Colon (tissue), 2 donors: ENCODE results near the gene MYO3B.
"Not testable (repeated sequence)": the region's sequence is repeated elsewhere in the genome, so short reads cannot be mapped to it uniquely, and the experiment has no call there.

ENCODE experiments used
- FAIRE-seq: peaks from 2 replicates; lab custom pipeline; 2012; peaks lifted over from hg19 to GRCh38; lab: Jason Lieb, UNC
- donor health status: control.
- donor health status: control.

MYO3B gene

DNA sequence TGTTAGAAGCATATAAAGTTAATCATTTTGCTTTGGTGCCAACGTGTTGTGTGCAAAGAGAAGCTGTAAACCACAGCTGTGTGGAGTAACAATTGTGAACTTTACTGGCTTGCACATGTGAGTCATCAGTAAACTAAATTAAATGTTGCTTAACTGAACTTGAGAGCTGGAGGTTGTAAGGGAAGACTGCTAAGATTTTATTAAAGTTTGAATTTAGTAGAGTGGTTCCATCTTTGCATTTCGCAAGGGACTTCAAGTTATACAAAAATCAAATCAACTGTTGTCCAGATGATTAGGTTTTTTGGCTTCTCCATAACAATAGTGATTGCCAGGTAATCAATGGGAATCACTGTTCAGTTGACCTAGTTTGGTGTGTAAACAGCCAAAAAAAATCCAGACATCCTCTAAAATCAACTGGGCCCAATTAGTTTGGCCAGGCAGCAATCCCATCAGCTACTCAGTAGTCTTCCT, 247.4 kb downstream of the MYO3B start:
- FAIRE-seq = peak; percentile 45

DNA sequence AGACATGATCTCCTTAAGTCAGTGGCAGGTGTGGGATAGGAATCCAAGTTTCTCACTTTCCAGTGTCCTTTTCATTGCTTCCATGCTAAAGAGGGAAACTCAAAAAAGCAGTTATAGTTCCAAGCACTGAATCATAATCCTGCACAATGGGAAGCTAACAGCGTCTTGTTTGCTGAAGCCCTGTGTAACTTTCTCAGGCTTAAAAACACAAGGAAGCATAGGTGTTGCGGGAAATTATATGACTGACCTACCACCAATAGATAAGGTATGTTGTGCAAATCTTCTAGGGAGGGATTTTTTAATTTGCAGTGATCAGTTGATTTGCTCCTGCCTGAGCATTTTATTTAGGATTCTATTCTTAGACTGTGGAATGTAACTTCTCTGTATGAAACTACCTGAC, 250.9 kb downstream of the MYO3B start:
- no peak for FAIRE-seq

DNA sequence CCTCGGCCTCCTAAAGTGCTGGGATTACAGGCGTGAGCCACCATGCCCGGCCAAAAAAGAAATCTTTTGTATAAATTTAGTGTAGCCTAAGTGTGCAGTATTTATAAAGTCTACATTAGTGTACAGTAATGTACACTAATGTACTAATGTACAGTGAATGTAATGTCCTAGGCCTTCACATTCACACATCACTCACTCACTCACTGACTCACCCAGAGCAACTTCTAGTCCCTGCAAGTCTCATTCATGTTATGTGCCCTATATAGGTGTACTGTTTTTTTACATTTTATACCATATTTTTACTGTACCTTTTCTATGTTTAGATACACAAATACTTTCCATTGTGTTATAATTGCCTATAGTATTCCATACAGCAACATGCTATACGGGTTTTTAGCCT, 254.9 kb downstream of the MYO3B start:
- FAIRE-seq = no peak

DNA sequence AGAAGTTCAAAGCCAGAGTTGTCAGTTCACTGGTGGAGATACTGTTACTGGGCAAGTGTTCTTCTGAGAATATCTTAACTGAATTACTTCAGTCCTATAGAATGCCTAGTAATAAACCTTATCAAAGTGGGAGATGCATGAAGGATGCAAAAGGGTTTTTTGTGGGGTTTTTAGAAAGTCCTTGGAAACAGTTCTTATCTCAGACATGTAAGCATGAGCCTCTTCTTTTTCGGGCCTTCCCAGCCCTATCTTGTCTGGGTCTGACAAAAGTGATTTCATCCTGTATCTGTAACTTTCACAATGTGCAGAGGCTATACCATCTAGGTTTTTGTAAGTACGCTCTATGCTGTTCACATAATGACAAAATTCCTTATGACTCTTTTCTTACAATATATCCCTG, 255.5 kb downstream of the MYO3B start:
- no peak for FAIRE-seq

DNA sequence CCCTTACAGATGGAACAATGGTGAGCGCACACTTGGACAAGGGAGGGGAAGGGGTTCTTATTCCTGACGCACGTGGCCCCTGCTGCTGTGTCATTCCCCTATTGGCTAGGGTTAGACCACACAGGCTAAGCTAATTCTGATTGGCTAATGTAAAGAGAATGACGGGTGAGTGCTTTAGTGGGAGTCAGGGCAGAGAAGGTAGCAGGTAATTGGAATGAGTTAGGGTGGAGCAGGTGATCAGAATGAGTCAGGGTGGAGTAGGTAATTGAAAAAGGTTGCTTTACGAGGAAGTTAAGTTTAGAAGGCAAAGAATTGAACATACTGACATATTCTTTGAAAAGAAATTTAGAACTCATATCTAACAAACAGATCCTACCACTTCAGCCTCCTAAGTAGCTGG, 256.4 kb downstream of the MYO3B start:
- FAIRE-seq = not testable (repeated sequence)

DNA sequence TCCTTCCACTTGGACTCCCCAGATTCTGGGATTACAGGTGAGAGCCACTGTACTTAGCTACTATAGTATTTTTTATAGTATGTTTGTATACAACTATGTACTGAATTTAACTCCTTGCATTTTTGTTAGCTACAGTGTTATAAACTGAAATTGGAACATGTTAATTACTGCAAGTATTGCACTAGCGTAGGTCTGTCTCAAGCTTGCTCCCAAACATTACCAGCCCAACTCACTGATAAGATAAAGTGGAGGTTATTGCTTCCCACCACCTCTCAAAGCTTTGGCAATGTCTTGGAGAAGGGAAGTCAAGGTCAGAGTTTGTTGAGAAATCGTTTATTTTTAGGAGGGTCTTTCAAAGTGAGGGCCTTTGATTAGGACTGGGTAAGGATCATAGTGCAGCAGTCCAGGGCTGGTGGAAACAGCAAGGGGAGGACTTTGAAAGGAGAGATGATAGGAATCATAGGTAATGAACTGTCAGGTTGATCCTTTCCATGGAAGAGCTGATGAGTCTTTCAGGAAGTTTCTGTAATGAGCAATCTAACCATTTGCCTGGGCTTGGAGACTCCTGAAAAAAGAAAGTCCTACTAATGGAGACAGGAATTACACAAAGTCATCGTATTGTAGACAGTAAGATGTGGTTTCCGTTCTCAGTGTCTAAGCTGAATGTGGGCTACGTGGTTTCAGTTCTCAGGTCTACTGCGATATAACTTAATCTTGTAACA, 257.1 kb downstream of the MYO3B start:
- FAIRE-seq = no peak

DNA sequence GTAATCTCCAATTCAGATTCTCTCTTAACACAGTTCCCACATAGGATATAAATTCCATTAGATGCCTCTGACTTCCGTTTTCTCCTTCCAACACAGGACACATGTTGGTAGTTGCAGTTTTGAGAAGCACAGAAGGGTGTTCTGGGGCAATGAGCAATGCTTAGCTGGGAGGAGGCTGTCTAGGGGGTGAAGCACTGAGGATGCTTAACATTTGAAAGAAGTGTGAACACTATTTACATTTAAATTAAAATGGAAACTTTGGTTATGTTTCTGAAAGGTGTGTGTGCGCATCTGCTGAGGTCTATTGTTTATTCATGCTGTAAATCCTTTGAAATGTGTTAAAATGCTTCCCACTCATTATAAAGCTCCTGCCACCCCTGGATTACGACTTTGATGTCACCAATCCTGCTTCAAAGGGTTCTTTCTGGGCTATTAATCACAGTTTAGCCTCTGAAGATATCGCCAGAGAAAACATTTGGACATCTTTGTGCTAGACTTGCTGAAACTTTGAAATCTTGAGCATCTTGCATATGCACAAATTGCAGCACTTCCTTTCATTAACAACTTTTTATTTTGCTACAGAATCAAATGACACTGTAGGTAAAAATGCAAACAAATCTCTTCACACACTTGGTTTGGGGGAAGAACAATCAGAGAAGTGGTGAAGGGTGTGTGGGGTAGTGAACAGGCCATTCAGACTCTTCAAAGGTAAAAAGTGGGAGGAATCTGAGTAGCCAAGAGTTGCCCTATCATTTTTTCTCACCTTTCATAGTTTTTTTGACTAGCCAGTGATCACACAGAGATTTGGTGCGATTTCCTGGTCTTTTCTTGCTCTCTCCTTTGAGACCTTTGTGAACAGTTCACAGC, 258.4 kb downstream of the MYO3B start:
- no peak for FAIRE-seq

DNA sequence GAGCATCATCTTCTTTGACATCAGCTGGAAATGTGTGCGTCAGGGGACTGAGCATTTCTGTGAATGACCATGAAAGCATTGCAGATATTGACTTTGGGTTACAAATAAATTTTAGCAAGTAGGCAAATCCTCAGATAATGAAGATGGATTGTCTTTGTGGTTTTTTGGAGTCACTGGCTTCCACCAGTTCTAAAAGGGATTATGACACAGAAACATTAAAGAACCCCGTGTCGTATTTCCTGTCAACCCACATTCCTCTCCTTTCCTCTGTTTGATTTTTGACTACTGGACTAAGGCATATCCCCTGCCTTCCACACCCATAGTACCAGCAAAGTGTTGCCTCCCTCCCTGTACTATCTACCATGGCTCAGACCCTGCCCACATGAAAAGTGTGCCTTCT, 268.1 kb downstream of the MYO3B start:
- no peak for FAIRE-seq

DNA sequence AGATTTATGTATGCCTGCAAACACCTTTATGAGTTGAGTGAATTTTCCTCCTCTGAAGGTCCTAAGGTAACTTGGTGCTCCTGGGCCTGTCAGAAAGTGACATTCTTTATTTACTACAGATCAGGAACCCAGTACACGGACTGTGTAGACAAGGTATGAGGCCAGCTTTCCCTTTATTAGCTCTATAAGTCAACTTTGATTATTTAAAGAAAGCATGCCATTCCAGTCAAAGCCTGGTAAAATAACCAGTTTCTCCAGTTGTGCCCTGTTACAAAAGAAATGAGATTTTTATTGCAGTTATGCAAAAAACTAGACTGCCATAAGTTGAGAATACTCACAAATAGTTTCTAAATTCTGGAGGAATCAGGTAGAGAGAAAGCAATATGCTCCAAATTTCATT, 271.1 kb downstream of the MYO3B start:
- FAIRE-seq = no peak

DNA sequence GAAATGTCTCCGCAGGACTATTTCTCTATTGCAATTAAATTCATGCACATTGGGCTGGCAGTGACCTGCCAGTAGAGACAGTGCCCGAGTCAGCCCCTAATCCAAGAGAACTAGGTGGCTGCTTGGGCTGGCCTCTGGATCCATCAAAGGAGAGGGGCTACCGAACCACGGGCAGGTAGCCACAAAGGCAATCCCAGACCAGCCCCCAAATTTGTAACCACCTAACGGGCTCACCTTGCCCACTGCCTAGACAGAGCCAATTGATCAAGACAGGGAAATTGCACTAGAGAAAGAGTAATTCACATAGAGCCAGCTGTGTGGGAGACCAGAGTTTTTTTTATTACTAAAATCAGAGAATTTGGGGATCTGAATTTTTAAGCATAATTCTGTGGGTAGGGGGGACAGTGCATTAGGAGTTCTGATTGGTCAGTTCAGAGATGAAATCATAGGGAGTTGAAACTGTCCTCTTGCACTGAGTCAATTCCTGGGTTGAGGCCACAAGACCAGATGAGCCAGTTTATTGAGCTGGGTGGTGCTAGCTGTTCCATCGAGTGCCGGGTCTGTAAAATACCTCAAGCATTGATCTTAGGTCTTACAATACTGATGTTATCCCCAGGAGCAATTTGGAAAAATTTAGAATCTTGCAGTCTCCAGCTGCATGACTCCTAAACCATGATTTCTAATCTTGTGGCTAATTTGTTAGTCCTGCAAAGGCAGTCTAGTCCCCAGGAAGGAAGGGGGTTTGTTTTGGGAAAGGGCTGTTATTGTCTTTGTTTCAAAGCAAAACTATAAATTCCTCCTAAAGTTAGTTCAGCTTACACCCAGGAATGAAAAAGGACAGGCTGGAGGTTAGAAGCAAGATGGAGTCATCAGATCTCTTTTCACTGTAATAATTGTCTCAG, 276.8 kb downstream of the MYO3B start:
- FAIRE-seq = no peak

DNA sequence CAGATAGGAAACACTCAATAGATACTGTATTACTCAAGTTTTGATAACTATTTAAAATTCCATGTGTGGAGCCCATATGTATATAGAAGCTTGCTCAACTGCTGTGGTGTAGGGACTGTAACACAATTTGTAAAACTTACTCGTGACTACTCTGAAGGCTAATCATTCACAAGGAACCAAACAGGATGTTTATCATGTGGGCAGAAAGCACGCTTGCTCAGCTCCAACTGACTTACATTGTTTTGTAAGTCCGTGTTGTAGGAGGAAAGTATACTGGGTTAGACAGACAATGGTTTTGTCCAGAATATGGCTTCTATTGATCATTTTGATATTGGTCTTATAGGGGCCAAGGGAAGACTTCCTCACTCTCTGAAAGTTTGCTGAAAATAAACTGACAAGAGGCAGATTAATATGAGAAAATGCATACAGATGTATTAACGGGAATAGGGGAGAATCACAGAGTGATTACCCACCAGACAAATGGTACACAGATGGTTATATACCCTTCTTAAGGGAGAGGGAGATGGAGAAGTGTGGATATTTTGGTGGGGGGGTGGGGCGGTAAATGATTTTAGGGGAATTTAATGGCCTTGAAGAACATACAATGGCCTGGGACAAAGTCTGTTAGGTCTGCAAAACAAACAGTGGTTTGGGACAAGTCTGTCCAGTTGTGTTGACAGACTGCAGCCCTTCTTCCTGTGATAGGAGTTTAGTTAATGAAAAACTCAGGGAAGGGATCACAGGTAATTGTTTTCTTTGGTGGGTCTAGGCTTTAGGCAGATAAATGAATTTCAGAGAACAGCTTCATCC, 277.9 kb downstream of the MYO3B start:
- no peak for FAIRE-seq

DNA sequence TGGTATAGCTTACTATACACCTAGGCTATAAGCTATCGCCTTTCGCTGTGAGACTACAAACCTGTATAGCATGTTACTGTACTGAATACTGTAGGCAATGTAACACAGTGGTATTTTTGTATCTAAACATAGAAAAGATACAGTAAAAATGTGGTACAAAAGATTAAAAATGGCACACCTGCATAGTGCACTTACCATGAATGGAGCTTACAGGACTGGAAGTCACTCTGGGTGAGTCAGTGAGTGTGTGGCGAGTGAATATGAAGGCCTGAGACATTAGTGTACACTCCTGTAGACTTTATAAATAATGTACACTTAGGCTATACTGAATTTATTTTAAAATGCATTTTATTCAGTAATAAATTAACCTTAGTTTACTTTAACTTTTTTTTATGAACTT, 279.0 kb downstream of the MYO3B start:
- no peak for FAIRE-seq

DNA sequence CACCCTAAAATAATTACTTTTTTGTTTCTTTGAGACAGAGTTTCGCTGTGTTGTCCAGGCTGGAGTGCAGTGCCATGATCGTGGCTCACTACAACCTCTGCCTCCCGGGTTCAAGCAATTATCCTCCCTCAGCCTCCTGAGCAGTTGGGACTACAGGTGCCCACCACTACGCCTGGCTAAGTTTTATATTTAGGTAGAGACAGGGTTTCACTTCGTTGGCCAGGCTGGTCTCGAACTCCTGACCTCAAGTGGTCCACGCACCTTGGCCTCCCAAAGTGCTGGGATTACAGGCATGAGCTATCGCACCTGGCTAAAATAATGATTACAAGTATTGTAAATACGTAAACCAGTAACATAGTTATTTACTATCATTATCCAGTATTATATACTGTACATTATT, 279.8 kb downstream of the MYO3B start:
- FAIRE-seq = no peak

DNA sequence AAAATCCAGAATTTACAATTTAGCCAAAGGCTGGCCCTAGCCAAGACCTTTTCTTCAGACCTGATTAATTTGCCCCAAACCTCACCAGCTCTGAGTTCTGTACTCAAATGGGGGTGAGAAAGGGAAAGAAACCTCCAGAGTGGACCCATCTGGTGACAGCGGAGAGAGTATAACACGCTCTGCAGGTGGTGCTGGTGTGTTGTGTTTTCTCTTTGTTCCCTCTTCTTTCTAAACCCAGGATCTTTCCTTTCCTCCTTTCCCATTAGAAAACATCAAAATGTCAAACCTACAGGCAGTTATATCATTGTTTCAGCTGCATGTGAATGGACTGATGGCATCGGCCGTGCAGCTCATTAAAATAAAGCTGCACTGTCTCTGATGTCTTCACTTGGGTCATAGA, 283.9 kb downstream of the MYO3B start:
- no peak for FAIRE-seq

DNA sequence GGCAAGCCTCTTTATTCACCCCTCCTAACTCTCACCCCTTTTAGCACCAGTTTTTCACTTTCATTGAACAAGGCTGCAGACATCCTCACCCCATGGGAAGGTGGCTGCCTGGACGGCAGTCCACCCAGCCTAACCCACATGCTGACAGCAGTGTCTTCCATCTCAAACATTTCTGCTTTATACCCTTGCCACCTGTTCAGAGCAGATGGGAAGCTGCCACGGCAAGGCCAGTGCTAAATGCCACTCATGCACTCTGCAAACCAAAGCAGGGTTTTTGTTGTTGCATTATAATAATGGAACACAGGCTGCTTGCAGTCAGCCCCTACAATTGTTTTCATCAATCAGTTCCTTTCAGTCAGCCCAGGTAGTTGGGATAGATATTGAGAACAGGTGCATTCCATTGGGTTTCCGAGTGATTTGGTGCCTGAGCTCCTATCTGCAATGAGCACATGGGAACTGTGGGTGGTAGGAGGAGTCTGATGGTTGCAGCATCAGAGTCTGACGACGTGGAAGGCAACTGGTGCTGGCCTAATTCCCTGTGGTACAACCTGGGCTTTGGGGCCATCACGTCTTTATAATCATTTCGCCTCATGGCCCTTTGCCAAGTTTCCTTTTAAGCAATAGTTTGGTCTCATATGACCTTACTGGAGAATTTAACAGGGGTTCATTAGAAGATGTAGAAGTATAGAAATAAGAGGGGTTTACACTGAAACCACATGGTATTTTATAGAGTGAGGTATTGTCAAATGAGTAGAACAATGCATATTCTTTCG, 284.7 kb downstream of the MYO3B start:
- no peak for FAIRE-seq

DNA sequence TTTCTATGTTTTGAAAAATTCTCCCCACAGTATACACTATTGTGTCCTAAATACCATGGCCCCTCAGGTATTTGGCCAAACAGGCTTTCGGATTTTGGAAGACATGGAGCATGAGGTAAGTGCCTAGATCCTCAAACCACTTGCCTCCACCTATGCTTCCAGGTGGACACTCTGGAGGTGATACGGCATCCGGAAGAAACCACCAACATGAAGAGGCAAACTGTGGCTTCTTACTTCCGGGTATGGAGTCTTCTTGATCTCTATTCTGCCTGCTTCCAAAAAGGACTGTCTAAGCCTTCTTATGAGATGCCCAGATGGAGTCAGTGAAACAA, 285.2 kb downstream of the MYO3B start:
- FAIRE-seq = no peak

DNA sequence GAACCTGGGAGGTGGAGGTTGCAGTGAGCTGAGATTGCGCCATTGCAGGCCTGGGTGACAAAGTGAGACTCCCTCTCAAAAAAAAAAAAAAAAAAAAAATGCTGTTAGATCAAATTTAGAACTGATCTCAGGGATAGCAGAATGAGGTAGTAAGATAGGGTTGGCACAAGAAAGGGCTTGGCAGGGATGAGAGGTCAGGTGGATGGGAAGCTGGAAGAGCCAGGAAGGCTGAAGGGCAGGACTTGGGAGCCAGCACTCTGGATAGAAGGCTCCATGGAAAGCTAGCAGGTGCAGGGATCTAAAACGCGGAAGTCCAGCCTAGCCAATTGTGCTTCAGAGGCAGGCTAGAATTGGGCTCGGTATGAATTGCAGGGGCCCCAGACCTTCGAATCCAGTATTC, 286.3 kb downstream of the MYO3B start:
- FAIRE-seq = no peak

DNA sequence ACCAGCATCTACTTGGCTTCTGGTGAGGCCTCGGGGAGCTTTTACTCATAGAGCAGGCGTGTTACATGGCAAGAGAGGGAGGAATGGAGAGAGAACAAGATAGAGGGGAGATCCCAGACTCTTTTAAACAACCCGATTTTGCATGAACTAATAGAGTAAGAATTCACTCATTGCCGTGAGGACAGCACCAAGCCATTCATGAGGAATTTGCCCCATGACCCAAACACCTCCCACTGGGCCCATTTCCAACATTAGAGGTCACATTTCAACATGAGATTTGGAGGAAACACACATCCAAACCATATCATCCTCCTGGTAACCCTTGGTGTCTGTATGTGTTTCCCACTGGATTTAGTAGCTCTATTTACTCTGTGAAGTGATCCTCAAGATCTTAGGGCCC, 287.3 kb downstream of the MYO3B start:
- no peak for FAIRE-seq

DNA sequence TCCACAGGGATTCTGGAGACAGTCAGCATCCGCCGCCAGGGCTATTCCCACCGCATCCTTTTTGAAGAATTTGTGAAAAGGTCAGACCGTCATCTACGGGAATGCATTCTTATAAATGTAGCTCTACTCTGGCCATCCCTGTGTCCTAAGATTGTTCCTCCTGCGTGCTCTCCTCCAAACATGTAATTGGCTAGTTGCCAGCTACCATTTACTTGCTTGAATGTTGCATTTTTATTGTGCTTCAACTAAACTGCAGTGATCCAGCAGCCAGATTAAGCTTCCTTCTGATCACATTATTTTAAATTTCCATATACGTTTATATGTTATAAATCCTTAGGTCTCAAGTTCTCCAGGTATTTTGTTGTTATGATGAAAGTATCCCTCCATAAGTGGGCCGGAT, 288.7 kb downstream of the MYO3B start:
- no peak for FAIRE-seq

DNA sequence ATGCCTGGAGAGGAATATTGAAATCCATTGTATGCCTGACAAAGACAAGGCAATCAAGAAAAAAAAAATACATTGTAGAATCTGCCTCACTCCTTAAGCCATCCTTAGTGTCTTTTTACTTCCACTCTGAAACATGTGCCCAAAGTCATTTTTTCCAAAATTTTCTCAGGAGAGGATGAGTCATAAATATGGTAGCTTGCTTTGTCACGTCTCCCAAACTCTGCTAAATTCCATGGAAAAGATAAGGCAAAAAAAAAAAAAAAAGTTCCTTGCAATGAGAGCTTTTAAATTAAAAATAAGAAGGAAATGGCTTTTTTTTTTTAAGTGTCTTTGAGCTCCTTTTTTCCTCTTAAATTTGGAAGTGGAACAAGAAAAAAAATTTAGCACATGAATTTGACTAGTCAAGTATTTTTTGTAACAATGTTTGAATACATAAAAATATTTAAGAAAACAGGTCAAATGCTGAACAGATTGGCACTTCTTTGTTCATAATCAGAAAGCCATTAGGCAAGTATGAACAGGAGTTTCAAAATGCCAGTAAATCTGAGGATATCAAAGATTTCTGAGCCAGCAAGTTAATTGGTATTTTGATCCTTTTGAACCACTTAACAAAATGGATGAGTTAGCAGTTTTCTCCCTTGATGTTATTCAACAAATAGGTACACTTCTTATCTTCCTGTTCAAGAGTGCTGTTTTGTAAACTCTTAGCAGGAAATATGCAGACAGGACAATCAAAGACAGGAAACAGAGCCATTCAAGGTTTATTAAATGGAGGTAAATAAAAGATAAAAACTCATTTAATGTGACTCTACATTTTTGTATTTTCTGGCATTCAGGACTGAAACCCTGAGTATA, 289.8 kb downstream of the MYO3B start:
- FAIRE-seq = no peak
